Measurements from ENCODE around the gene APP. TPM values are rescaled to one million over a fixed set of nuclear protein-coding genes. Genes with fewer than 3 reads are reported as not detected.

Gene APP
- total and polyA plus RNA-seq, 12 donors = 106 to 434 (median 389) TPM

DNA sequence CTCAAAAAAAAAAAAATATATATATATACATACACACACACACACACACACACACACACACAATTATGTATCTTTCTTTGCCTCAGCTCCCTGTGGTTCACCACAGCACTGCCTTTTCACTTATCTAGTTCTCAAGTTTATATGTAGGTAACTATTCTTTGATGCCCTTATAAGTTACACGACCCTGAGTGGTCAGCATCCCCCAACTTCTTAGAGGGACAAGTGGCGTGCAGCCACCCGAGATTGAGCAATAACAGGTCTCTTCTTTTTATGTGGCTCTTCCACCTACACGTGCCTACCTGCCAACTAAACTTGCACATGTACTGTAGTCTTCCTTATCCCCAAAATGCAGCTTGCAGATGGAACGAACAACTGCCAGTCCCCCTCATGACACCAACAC, 315.0 kb downstream of the APP start:
- Histone ChIP-seq H3K4me3 (no peak overlapping the region), H3K27me3 (peaks cover 0 to 10% (median 0%) of the 10 kb centered on the region in 7 donors), H3K4me1 (peaks cover 0 to 9% (median 0%) of the 10 kb centered on the region in 9 donors), H3K27ac (no peak overlapping the region), H3K36me3 (no peaks in the 10 kb centered on the region), H3K9me3 (no peaks in the 10 kb centered on the region)
- DNase-seq = no peak
- WGBS, 2 donors = 89 to 90% methylated on average over 5 of the region's 5 CpGs
- no peak for ATAC-seq
- TF ChIP-seq, protein P1, sequence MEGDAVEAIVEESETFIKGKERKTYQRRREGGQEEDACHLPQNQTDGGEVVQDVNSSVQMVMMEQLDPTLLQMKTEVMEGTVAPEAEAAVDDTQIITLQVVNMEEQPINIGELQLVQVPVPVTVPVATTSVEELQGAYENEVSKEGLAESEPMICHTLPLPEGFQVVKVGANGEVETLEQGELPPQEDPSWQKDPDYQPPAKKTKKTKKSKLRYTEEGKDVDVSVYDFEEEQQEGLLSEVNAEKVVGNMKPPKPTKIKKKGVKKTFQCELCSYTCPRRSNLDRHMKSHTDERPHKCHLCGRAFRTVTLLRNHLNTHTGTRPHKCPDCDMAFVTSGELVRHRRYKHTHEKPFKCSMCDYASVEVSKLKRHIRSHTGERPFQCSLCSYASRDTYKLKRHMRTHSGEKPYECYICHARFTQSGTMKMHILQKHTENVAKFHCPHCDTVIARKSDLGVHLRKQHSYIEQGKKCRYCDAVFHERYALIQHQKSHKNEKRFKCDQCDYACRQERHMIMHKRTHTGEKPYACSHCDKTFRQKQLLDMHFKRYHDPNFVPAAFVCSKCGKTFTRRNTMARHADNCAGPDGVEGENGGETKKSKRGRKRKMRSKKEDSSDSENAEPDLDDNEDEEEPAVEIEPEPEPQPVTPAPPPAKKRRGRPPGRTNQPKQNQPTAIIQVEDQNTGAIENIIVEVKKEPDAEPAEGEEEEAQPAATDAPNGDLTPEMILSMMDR (IDR thresholded peaks at IDR 0.05) = no peak
- intact Hi-C loops (cut with DNase I) = no loop called here

DNA sequence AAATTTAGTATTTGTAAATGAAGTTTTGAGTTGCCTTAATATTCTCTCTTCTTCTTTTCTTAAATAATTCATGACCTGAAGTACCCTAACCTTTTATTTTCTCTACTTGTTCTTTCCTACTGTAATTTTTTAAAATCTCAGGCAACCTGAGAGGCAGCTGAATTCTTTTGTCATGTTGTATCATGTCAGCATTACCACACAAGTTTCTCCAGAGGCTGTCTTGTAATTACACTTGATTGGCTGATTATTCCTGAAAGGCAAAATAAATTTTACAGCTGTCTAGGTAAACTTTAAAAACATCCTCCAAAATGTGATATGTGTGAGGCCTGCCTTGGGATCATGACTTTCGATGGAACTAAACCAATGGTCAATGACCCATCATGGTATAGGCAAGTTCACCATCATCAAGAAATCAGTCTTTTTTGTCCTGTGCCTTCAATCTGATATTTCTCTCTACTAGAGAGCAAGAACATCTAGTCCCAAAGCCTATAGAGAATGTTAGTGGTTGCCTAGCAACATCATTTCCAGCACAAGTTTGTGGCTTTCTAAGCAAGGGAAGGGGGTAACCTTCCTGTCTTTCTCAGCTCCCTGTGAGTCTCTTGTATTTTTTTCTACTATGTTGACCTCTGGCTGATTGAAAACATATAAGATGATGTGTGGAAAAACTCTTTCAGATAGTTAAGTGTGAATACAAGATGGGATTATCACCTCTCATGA, 320.3 kb downstream of the APP start:
- DNase-seq = no peak
- intact Hi-C loops (cut with DNase I) = no loop called here
- Histone ChIP-seq H3K27me3 (peaks cover 0 to 10% (median 0%) of the 10 kb centered on the region in 7 donors), H3K4me3 (no peak overlapping the region), H3K36me3 (no peaks in the 10 kb centered on the region), H3K9me3 (peaks cover 0 to 5% (median 0%) of the 10 kb centered on the region in 11 donors), H3K27ac (no peak overlapping the region), H3K4me1 (no peaks in the 10 kb centered on the region)
- TF ChIP-seq, protein P1 (IDR thresholded peaks at IDR 0.05) = no peak
- 51 to 90% methylated on average over 1 of the region's 1 CpG for WGBS, 2 donors
- no peak for ATAC-seq

DNA sequence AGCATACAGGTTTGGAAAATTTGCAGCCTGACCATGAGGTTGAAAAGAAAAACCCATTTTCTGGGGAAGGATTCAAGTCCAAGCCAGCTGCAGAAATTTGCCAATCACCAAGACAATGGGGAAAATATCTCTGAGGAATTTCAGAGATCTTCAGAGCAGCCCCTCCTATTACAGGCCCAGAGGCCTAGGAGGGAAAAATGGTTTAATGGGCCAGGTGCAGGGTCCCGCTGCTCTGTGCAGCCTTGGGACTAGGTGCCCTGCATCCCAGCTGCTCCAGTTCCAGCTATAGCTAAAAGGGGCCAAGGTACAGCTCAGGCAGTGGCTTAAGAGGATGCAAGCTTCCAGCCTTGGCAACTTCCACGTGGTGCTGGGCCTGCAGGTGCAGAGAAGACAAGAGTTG, 322.3 kb downstream of the APP start:
- no peaks in the 10 kb centered on the region for H3K4me1 ChIP-seq
- no peak overlapping the region for H3K27ac ChIP-seq
- ATAC-seq = no peak
- WGBS, 2 donors = 60 to 70% methylated on average over 2 of the region's 2 CpGs
- H3K27me3 ChIP-seq = peaks cover 0 to 4% (median 0%) of the 10 kb centered on the region in 7 donors
- DNase-seq = no peak
- peaks cover 0 to 5% (median 0%) of the 10 kb centered on the region in 11 donors for H3K9me3 ChIP-seq
- H3K4me3 ChIP-seq = no peak overlapping the region
- intact Hi-C loops (cut with DNase I) = no loop called here
- no peaks in the 10 kb centered on the region for H3K36me3 ChIP-seq
- TF ChIP-seq, protein P1 (IDR thresholded peaks at IDR 0.05) = no peak

DNA sequence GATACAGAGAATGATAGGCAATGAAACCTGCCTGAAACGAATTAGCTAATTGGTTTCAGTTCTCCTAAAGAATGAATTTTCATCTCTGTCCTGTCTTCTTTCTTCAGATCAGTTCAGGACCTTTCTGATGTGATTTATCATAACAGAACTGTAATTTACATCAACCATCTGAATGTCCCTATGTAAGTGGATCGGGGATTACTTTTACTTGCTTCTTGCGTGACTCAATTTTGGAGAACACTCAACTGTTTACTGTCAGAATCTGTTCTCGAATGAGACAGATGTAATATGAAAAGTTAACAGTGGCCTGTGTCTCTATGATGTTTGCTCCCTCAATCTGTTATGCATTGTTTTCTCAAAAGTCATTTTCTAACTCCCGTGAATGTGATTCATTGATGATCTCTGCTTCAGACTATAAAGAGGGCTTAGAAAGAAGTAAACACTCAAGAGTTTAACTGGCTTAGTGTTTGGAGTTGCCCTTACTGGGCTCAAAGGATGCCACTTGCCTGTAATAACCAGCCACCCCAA, 324.8 kb downstream of the APP start:
- H3K27ac ChIP-seq = no peak overlapping the region
- peaks cover 0 to 5% (median 0%) of the 10 kb centered on the region in 11 donors for H3K9me3 ChIP-seq
- H3K4me3 ChIP-seq = no peak overlapping the region
- peaks cover 0 to 7% (median 0%) of the 10 kb centered on the region in 7 donors for H3K27me3 ChIP-seq
- no peaks in the 10 kb centered on the region for H3K36me3 ChIP-seq
- no peak for DNase-seq
- ATAC-seq = no peak
- TF ChIP-seq, protein P1 (IDR thresholded peaks at IDR 0.05) = no peak
- intact Hi-C loops (cut with DNase I) = no loop called here
- no peaks in the 10 kb centered on the region for H3K4me1 ChIP-seq
- WGBS, 2 donors = 79 to 80% methylated on average over 5 of the region's 5 CpGs
